ENCODE data around the gene SSBP1. TPM values are rescaled to one million over a fixed set of nuclear protein-coding genes. Genes with fewer than 3 reads are reported as not detected.

The SSBP1 gene
- total RNA-seq, 1 donor from 2014 or later, result 116 TPM

DNA sequence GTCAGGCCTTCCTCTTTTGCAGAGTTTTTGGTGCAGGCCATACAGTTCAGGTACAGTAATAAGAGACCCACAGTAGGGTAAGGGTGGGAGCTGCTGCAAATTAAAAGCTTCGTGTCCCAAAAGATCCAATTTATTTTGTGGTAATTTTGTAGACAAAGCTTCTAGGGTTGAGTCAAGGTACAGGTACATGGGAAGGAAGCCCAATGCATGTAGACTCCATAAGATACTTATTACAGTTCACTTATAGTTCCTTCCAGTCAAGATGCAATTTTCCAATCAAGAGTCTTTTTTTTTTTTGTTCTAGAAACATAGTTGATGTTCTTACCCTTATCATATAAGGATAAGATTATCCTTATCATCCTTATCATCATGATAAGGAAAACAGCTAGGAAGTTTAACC is 38.2 kb downstream of the SSBP1 start, which contains the start of gene TAS2R4:
Gene TAS2R4 (plus strand): TSS at position 301 of the 400 bp plus-strand sequence. CDS start 1,815 bp downstream, outside the sequence.
- Mint-ChIP-seq H3K4me3 (no peak within 1 kb of the TSS), H3K9me3 (no peaks in the 10 kb centered on the region), H3K36me3 (peaks cover 32% of the 10 kb centered on the region), H3K4me1 (ENCODE audit: unreplicated experiment) (no peaks in the 10 kb centered on the region), H3K27me3 (no peaks in the 10 kb centered on the region), H3K27ac (no peak within 1 kb of the TSS)
- TF ChIP-seq, protein P1, sequence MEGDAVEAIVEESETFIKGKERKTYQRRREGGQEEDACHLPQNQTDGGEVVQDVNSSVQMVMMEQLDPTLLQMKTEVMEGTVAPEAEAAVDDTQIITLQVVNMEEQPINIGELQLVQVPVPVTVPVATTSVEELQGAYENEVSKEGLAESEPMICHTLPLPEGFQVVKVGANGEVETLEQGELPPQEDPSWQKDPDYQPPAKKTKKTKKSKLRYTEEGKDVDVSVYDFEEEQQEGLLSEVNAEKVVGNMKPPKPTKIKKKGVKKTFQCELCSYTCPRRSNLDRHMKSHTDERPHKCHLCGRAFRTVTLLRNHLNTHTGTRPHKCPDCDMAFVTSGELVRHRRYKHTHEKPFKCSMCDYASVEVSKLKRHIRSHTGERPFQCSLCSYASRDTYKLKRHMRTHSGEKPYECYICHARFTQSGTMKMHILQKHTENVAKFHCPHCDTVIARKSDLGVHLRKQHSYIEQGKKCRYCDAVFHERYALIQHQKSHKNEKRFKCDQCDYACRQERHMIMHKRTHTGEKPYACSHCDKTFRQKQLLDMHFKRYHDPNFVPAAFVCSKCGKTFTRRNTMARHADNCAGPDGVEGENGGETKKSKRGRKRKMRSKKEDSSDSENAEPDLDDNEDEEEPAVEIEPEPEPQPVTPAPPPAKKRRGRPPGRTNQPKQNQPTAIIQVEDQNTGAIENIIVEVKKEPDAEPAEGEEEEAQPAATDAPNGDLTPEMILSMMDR (conservative IDR thresholded peaks at IDR 0.05), result no peak
- DNase-seq (ENCODE audit: extremely low spot score, unreplicated experiment), result no peak

GRCh38 chr7:141785706-141786552 is 47.8 kb downstream of the SSBP1 start:
- H3K36me3 Mint-ChIP-seq, result peaks cover 5% of the 10 kb centered on the region
- no peak overlapping the region for H3K4me3 Mint-ChIP-seq
- H3K9me3 Mint-ChIP-seq, result no peaks in the 10 kb centered on the region
- TF ChIP-seq, protein P1 (conservative IDR thresholded peaks at IDR 0.05), result peak; percentile 85
- H3K4me1 Mint-ChIP-seq (ENCODE audit: unreplicated experiment), result no peaks in the 10 kb centered on the region
- no peak for DNase-seq (ENCODE audit: extremely low spot score, unreplicated experiment)
- no peak overlapping the region for H3K27ac Mint-ChIP-seq
- H3K27me3 Mint-ChIP-seq, result no peaks in the 10 kb centered on the region

DNA sequence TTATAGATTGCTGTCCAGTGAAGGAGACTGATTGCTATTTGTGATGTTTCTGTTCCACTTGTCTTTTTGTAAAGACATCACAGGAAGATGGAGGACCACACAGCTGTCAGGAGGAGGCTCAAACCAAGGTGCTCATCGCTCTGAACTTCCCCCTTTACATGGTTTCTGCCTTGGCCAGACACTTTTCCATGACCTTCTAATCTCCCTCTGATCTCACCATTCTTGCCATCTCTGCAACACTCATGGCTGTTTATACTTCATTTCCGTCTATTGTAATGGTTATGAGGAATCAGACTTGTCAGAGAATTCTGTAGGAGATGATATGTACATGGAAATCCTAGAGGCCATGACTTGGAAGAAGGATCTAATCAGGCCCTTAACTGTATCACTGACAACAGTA is 50.1 kb downstream of the SSBP1 start:
- no peaks in the 10 kb centered on the region for H3K27me3 Mint-ChIP-seq

GRCh38 chr7:141789917-141790316 is 51.8 kb downstream of the SSBP1 start, which contains the start of gene TAS2R5:
Gene TAS2R5, plus strand, starts transcription at chr7:141790217. Its CDS starts 145 bp downstream, at chr7:141790362.
- H3K36me3 Mint-ChIP-seq, result peaks cover 14% of the 10 kb centered on the region
- TF ChIP-seq, protein P1 (conservative IDR thresholded peaks at IDR 0.05), result no peak
- H3K27me3 Mint-ChIP-seq, result no peaks in the 10 kb centered on the region
- H3K27ac Mint-ChIP-seq, result no peak within 1 kb of the TSS
- no peak within 1 kb of the TSS for H3K4me3 Mint-ChIP-seq
- no peaks in the 10 kb centered on the region for H3K4me1 Mint-ChIP-seq (ENCODE audit: unreplicated experiment)
- DNase-seq (ENCODE audit: extremely low spot score, unreplicated experiment), result no peak
- no peaks in the 10 kb centered on the region for H3K9me3 Mint-ChIP-seq

More for the DNA sequence above, 50.1 kb downstream of the SSBP1 start:
- no peak overlapping the region for H3K4me3 Mint-ChIP-seq
- no peak for DNase-seq (ENCODE audit: extremely low spot score, unreplicated experiment)
- H3K9me3 Mint-ChIP-seq, result no peaks in the 10 kb centered on the region
- no peaks in the 10 kb centered on the region for H3K4me1 Mint-ChIP-seq (ENCODE audit: unreplicated experiment)
- H3K36me3 Mint-ChIP-seq, result peaks cover 14% of the 10 kb centered on the region
- TF ChIP-seq, protein P1 (conservative IDR thresholded peaks at IDR 0.05), result no peak
- no peak overlapping the region for H3K27ac Mint-ChIP-seq

DNA sequence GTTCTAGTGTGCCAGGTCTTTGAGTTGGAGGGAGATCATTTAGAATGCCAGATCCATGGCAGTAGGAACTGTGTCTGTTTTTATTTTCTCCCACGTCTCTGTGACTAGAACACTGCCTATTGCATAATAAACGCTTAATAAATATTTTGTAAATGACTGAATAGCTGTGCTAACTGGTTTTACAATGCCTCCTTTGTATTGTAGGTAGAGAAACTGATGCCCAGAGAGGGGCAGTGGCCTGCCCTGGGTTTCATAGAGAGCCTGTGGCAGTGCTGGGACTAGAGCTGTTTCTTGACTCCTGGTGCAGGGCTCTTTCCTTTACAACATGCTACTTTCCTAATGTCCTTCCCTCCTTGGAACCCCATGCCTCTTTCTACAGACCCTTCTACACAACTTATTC is 54.4 kb downstream of the SSBP1 start:
- TF ChIP-seq, protein P1 (conservative IDR thresholded peaks at IDR 0.05), result no peak
- Mint-ChIP-seq H3K27me3 (no peaks in the 10 kb centered on the region), H3K9me3 (no peaks in the 10 kb centered on the region), H3K4me3 (no peak overlapping the region), H3K4me1 (ENCODE audit: unreplicated experiment) (no peaks in the 10 kb centered on the region), H3K36me3 (peaks cover 10% of the 10 kb centered on the region), H3K27ac (no peak overlapping the region)
- DNase-seq (ENCODE audit: extremely low spot score, unreplicated experiment), result no peak

Other genes with a start within 250 kb of the SSBP1 start
- 28.7 and 31.9 TPM in 2 replicates for gene AGK, start 186.9 kb upstream of the SSBP1 start, total RNA-seq (ENCODE audit: low replicate concordance)
- gene DENND11, start 36.2 kb upstream of the SSBP1 start, total RNA-seq (ENCODE audit: low replicate concordance), result 17.3 and 19.8 TPM in 2 replicates
- not detected in 2 replicates for gene WEE2, start 30.0 kb upstream of the SSBP1 start, total RNA-seq (ENCODE audit: low replicate concordance)
- gene TAS2R3, start 25.7 kb downstream of the SSBP1 start, total RNA-seq (ENCODE audit: low replicate concordance), result 1.2 and 3.2 TPM in 2 replicates
- gene TAS2R4, start 38.3 kb downstream of the SSBP1 start, total RNA-seq (ENCODE audit: low replicate concordance), result 1.00 and 2.2 TPM in 2 replicates
- gene TAS2R5, start 51.9 kb downstream of the SSBP1 start, total RNA-seq (ENCODE audit: low replicate concordance), result 2.5 and 3.3 TPM in 2 replicates
- gene PRSS37, start 103.1 kb downstream of the SSBP1 start, total RNA-seq (ENCODE audit: low replicate concordance), result not detected in 2 replicates
- gene OR9A4, start 178.0 kb downstream of the SSBP1 start, total RNA-seq (ENCODE audit: low replicate concordance), result not detected in 2 replicates
- not detected in 2 replicates for gene CLEC5A, start 208.6 kb downstream of the SSBP1 start, total RNA-seq (ENCODE audit: low replicate concordance)
- not detected in 2 replicates for gene TAS2R38, start 235.4 kb downstream of the SSBP1 start, total RNA-seq (ENCODE audit: low replicate concordance)